ENCODE measurements around the gene FBRSL1. TPM values are rescaled to one million over a fixed set of nuclear protein-coding genes. Genes with fewer than 3 reads are reported as not detected.
A peak's percentile ranks its signal among the peaks of the same experiment; 100 is the strongest.

Gene FBRSL1
- total and polyA plus RNA-seq, 9 of the 15 experiments (the other 6 are each of a cell fraction or from before 2014, with no cell fraction given), result 0.24 to 129 (median 7.3) TPM

DNA sequence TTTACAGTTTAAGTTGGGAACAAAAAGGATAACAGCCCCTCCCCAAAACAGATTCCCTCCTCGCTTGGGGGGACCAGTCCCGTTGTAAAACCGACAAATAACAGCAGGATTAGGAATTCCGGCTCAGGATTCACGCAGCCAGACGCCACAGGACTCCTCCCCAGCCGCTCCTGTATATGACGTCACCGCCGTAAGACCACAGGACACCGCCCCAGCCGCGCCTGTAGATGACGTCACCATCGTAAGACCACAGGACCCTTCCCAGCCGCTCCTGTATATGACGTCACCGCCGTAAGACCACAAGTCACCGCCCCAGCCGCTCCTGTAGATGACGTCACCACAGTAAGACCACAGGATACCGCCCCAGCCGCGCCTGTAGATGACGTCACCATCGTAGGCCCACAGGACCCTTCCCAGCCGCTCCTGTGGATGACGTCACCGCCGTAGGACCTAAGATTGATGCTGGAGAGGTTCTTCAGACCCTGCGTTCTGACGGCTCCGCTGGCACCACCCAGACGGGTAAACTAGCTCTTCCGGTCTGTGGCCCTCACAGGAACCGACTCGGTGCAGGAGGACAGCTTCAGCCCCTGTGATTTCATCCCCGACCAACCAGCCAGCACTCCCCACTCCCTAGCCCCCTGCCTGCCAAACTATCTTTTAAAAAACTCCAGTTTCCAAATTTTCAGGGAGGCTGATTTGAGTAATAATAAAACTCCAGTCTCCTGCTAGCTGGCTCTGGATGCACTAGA lies 43.9 kb upstream of the FBRSL1 start (continued):
- TF ChIP-seq, protein P1, sequence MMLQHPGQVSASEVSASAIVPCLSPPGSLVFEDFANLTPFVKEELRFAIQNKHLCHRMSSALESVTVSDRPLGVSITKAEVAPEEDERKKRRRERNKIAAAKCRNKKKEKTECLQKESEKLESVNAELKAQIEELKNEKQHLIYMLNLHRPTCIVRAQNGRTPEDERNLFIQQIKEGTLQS (IDR thresholded peaks at IDR 0.05), result peak; percentile 100
- TF ChIP-seq, protein P1 (CRISPR knock-in tag; conservative IDR thresholded peaks at IDR 0.05), result peak; percentile 99
- TF ChIP-seq FOXP1 (CRISPR knock-in tag; IDR thresholded peaks at IDR 0.05) (peak; percentile 82; the same call in 1 of the 2 replicates), ZNF431 (CRISPR knock-in tag; IDR thresholded peaks at IDR 0.05) (no peak), ESRRA (IDR thresholded peaks at IDR 0.05; ENCODE audit: borderline replicate concordance, low read depth) (peak; percentile 87; the same call in 1 of the 2 replicates), TEAD2 (tag; IDR thresholded peaks at IDR 0.05) (no peak), ZNF133 (CRISPR knock-in tag; IDR thresholded peaks at IDR 0.05) (peak; percentile 17; the same call in 1 of the 2 replicates), RCOR1 (IDR thresholded peaks at IDR 0.05; ENCODE audit: borderline replicate concordance in 1 of 2, low read depth in 2 of 2, low read length in 2 of 2) (peak in 1 of 2 experiments; percentile 60; a peak in 2 of 4 replicates), TBP (optimal IDR thresholded peaks at IDR 0.05; ENCODE audit: low read depth, low read length) (peak; percentile 63), ZNF445 (CRISPR knock-in tag; IDR thresholded peaks at IDR 0.05; ENCODE audit: low read depth) (no peak), YY1 (IDR thresholded peaks at IDR 0.05; ENCODE audit: borderline replicate concordance in 1 of 3, control insufficient read depth in 1 of 3, extremely low read depth in 1 of 3, insufficient read depth in 3 of 3, insufficient read length in 1 of 3, insufficient replicate concordance in 2 of 3, low read depth in 1 of 3, low read length in 2 of 3) (peak in 1 of 3 experiments; percentile 22), ZNF589 (CRISPR knock-in tag; IDR thresholded peaks at IDR 0.05; ENCODE audit: low read depth) (peak; percentile 99), ZNF121 (CRISPR knock-in tag; conservative IDR thresholded peaks at IDR 0.05) (no peak), ZNF143 (CRISPR knock-in tag; IDR thresholded peaks at IDR 0.05) (0 out of 2 replicates have a peak, but pooled peaks have one; percentile 39), TRIM24 (IDR thresholded peaks at IDR 0.05) (0 out of 4 replicates have a peak, but pooled peaks of 1 of the 2 experiments have one; percentile 18)
- TF ChIP-seq, protein P2, sequence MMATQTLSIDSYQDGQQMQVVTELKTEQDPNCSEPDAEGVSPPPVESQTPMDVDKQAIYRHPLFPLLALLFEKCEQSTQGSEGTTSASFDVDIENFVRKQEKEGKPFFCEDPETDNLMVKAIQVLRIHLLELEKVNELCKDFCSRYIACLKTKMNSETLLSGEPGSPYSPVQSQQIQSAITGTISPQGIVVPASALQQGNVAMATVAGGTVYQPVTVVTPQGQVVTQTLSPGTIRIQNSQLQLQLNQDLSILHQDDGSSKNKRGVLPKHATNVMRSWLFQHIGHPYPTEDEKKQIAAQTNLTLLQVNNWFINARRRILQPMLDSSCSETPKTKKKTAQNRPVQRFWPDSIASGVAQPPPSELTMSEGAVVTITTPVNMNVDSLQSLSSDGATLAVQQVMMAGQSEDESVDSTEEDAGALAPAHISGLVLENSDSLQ (IDR thresholded peaks at IDR 0.05), result peak; percentile 45
- TF ChIP-seq, protein P3, sequence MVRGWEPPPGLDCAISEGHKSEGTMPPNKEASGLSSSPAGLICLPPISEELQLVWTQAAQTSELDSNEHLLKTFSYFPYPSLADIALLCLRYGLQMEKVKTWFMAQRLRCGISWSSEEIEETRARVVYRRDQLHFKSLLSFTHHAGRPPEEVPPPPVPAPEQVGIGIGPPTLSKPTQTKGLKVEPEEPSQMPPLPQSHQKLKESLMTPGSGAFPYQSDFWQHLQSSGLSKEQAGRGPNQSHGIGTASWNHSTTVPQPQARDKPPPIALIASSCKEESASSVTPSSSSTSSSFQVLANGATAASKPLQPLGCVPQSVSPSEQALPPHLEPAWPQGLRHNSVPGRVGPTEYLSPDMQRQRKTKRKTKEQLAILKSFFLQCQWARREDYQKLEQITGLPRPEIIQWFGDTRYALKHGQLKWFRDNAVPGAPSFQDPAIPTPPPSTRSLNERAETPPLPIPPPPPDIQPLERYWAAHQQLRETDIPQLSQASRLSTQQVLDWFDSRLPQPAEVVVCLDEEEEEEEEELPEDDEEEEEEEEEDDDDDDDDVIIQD (CRISPR knock-in tag; IDR thresholded peaks at IDR 0.05), result peak; percentile 76; the same call in 1 of the 2 replicates
- TF ChIP-seq, protein P4, sequence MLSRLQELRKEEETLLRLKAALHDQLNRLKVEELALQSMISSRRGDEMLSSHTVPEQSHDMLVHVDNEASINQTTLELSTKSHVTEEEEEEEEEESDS (CRISPR knock-in tag; IDR thresholded peaks at IDR 0.05), result no peak
- TF ChIP-seq, protein P5, sequence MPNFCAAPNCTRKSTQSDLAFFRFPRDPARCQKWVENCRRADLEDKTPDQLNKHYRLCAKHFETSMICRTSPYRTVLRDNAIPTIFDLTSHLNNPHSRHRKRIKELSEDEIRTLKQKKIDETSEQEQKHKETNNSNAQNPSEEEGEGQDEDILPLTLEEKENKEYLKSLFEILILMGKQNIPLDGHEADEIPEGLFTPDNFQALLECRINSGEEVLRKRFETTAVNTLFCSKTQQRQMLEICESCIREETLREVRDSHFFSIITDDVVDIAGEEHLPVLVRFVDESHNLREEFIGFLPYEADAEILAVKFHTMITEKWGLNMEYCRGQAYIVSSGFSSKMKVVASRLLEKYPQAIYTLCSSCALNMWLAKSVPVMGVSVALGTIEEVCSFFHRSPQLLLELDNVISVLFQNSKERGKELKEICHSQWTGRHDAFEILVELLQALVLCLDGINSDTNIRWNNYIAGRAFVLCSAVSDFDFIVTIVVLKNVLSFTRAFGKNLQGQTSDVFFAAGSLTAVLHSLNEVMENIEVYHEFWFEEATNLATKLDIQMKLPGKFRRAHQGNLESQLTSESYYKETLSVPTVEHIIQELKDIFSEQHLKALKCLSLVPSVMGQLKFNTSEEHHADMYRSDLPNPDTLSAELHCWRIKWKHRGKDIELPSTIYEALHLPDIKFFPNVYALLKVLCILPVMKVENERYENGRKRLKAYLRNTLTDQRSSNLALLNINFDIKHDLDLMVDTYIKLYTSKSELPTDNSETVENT (CRISPR knock-in tag; IDR thresholded peaks at IDR 0.05), result peak; percentile 33; the same call in 1 of the 2 replicates
